ENCODE data around the gene PNPLA1. TPM values are rescaled to one million over a fixed set of nuclear protein-coding genes. Genes with fewer than 3 reads are reported as not detected.
A peak's percentile ranks its signal among the peaks of the same experiment; 100 is the strongest.

PNPLA1 gene
- total and polyA plus RNA-seq, 4 experiments from 2014 or later = 0.42 TPM; not detected in 3

- Histone ChIP-seq H3K36me3 (ENCODE audit: insufficient read depth, low read length) (no peaks in the 10 kb centered on the region), H3K27me3 (ENCODE audit: insufficient read depth, low read length) (no peaks in the 10 kb centered on the region), H3K4me3 (ENCODE audit: low read length in 2 of 2) (no peak overlapping the region), H3K4me1 (ENCODE audit: insufficient read depth, low read length) (no peaks in the 10 kb centered on the region), H3K9me3 (ENCODE audit: control insufficient read depth in 1 of 2, low read length in 2 of 2) (no peaks in the 10 kb centered on the region), H3K27ac (ENCODE audit: low read depth, low read length) (no peak overlapping the region)
- Mint-ChIP-seq H3K36me3 (no peaks in the 10 kb centered on the region), H3K27me3 (peaks cover 0 to 2% of the 10 kb centered on the region in 2 donors), H3K4me3 (no peak overlapping the region), H3K9me3 (peaks cover 0 to 6% (median 2%) of the 10 kb centered on the region in 8 donors), H3K4me1 (no peaks in the 10 kb centered on the region), H3K27ac (no peak overlapping the region)
- CTCF ChIA-PET (ENCODE audit: partially characterized antibody) = interaction anchor here (4.8 kb wide), 1 partner anchor 9 kb away, joined by 24 read pairs; no protein-coding TSS in a partner anchor
- POLR2A ChIA-PET (ENCODE audit: partially characterized antibody) = no interaction called here
- intact Hi-C loops (cut with micrococcal nuclease) = no loop called here
- DNase-seq = no peak
Observed at GRCh38 chr6:36350082-36350481, 80.2 kb downstream of the PNPLA1 start.

GRCh38 chr6:36350681-36351571 lies 81.1 kb downstream of the PNPLA1 start:
- Mint-ChIP-seq H3K27ac (no peak overlapping the region), H3K9me3 (peaks cover 0 to 6% (median 2%) of the 10 kb centered on the region in 8 donors), H3K4me1 (no peaks in the 10 kb centered on the region), H3K36me3 (no peaks in the 10 kb centered on the region), H3K27me3 (peaks cover 0 to 4% of the 10 kb centered on the region in 2 donors), H3K4me3 (no peak overlapping the region)
- Histone ChIP-seq H3K36me3 (ENCODE audit: insufficient read depth, low read length) (no peaks in the 10 kb centered on the region), H3K27me3 (ENCODE audit: insufficient read depth, low read length) (no peaks in the 10 kb centered on the region), H3K9me3 (ENCODE audit: control insufficient read depth in 1 of 2, low read length in 2 of 2) (no peaks in the 10 kb centered on the region), H3K4me3 (ENCODE audit: low read length in 2 of 2) (no peak overlapping the region), H3K27ac (ENCODE audit: low read depth, low read length) (no peak overlapping the region), H3K4me1 (ENCODE audit: insufficient read depth, low read length) (no peaks in the 10 kb centered on the region)
- intact Hi-C loops (cut with micrococcal nuclease) = no loop called here
- ChIA-PET POLR2A (ENCODE audit: partially characterized antibody) (no interaction called here), CTCF (ENCODE audit: partially characterized antibody) (interaction anchor here (1.4 to 4.8 kb wide), 2 partner anchors 10 to 13 kb away, joined by 3 to 24 read pairs; no protein-coding TSS in a partner anchor)
- DNase-seq = no peak

GRCh38 chr6:36352477-36353157 lies 82.8 kb downstream of the PNPLA1 start:
- no peaks in the 10 kb centered on the region for H3K27me3 ChIP-seq (ENCODE audit: insufficient read depth, low read length)
- no peaks in the 10 kb centered on the region for H3K36me3 ChIP-seq (ENCODE audit: insufficient read depth, low read length)
- H3K27ac ChIP-seq (ENCODE audit: low read depth, low read length) = no peak overlapping the region
- ChIA-PET POLR2A (ENCODE audit: partially characterized antibody) (no interaction called here), CTCF (ENCODE audit: partially characterized antibody) (interaction anchor here (4.8 kb wide), 1 partner anchor 11 kb away, joined by 24 read pairs; no protein-coding TSS in a partner anchor)
- Mint-ChIP-seq H3K9me3 (peaks cover 0 to 6% (median 2%) of the 10 kb centered on the region in 8 donors), H3K36me3 (no peaks in the 10 kb centered on the region), H3K4me3 (no peak overlapping the region), H3K27ac (no peak overlapping the region), H3K27me3 (peaks cover 0 to 4% of the 10 kb centered on the region in 2 donors), H3K4me1 (peaks cover 0 to under 1% (median 0%) of the 10 kb centered on the region in 4 donors)
- no peaks in the 10 kb centered on the region for H3K4me1 ChIP-seq (ENCODE audit: insufficient read depth, low read length)
- no peak for DNase-seq
- no peak overlapping the region for H3K4me3 ChIP-seq (ENCODE audit: low read length in 2 of 2)
- H3K9me3 ChIP-seq (ENCODE audit: control insufficient read depth in 1 of 2, low read length in 2 of 2) = no peaks in the 10 kb centered on the region
- intact Hi-C loops (cut with micrococcal nuclease) = no loop called here

GRCh38 chr6:36353411-36353915 lies 83.6 kb downstream of the PNPLA1 start:
- Histone ChIP-seq H3K9me3 (ENCODE audit: control insufficient read depth in 1 of 2, low read length in 2 of 2) (no peaks in the 10 kb centered on the region), H3K36me3 (ENCODE audit: insufficient read depth, low read length) (no peaks in the 10 kb centered on the region), H3K4me1 (ENCODE audit: insufficient read depth, low read length) (no peaks in the 10 kb centered on the region), H3K27ac (ENCODE audit: low read depth, low read length) (no peak overlapping the region), H3K4me3 (ENCODE audit: low read length in 2 of 2) (no peak overlapping the region), H3K27me3 (ENCODE audit: insufficient read depth, low read length) (no peaks in the 10 kb centered on the region)
- Mint-ChIP-seq H3K9me3 (peaks cover 0 to 6% (median 2%) of the 10 kb centered on the region in 8 donors), H3K36me3 (no peaks in the 10 kb centered on the region), H3K27ac (no peak overlapping the region), H3K27me3 (peaks cover 0 to 4% of the 10 kb centered on the region in 2 donors), H3K4me3 (no peak overlapping the region), H3K4me1 (peaks cover 0 to 5% (median under 1%) of the 10 kb centered on the region in 4 donors)
- intact Hi-C loops (cut with micrococcal nuclease) = no loop called here
- POLR2A ChIA-PET (ENCODE audit: partially characterized antibody) = no interaction called here
- no peak for DNase-seq
- CTCF ChIA-PET (ENCODE audit: partially characterized antibody) = interaction anchor here (4.8 kb wide), 1 partner anchor 12 kb away, joined by 24 read pairs; no protein-coding TSS in a partner anchor

- H3K4me3 Mint-ChIP-seq = no peak overlapping the region
- H3K27me3 ChIP-seq (ENCODE audit: insufficient read depth, low read length) = no peaks in the 10 kb centered on the region
- H3K36me3 Mint-ChIP-seq = no peaks in the 10 kb centered on the region
- ChIA-PET CTCF (ENCODE audit: partially characterized antibody) (interaction anchor here (1.2 kb wide), 2 partner anchors 15 to 53 kb away, joined by 4 to 8 read pairs; no protein-coding TSS in a partner anchor), POLR2A (ENCODE audit: partially characterized antibody) (no interaction called here)
- no peak overlapping the region for H3K4me3 ChIP-seq (ENCODE audit: low read length in 2 of 2)
- H3K36me3 ChIP-seq (ENCODE audit: insufficient read depth, low read length) = no peaks in the 10 kb centered on the region
- no peak for DNase-seq
- H3K27ac Mint-ChIP-seq = no peak overlapping the region
- peaks cover 0 to 5% of the 10 kb centered on the region in 2 donors for H3K27me3 Mint-ChIP-seq
- no peak overlapping the region for H3K27ac ChIP-seq (ENCODE audit: low read depth, low read length)
- H3K9me3 ChIP-seq (ENCODE audit: control insufficient read depth in 1 of 2, low read length in 2 of 2) = no peaks in the 10 kb centered on the region
- peaks cover 0 to 6% (median 2%) of the 10 kb centered on the region in 8 donors for H3K9me3 Mint-ChIP-seq
- intact Hi-C loops (cut with micrococcal nuclease) = no loop called here
- H3K4me1 Mint-ChIP-seq = peaks cover 2 to 7% (median 5%) of the 10 kb centered on the region in 4 donors
- peaks cover 7% of the 10 kb centered on the region for H3K4me1 ChIP-seq (ENCODE audit: insufficient read depth, low read length)
Observed at GRCh38 chr6:36355819-36356218, 86.0 kb downstream of the PNPLA1 start.

- ChIA-PET CTCF (ENCODE audit: partially characterized antibody) (interaction anchor here (0.6 to 4.3 kb wide), 5 partner anchors 10 to 263 kb away, joined by 3 to 36 read pairs (median 5); partner anchors contain the start of gene BNIP5), POLR2A (ENCODE audit: partially characterized antibody) (no interaction called here)
- H3K27me3 Mint-ChIP-seq = peaks cover 0 to 5% of the 10 kb centered on the region in 2 donors
- no peak overlapping the region for H3K4me3 Mint-ChIP-seq
- peak in 1 of 5 donors; percentile 49 for DNase-seq
- H3K9me3 Mint-ChIP-seq = peaks cover 0 to 3% (median 1%) of the 10 kb centered on the region in 8 donors
- H3K9me3 ChIP-seq (ENCODE audit: control insufficient read depth in 1 of 2, low read length in 2 of 2) = no peaks in the 10 kb centered on the region
- H3K27ac Mint-ChIP-seq = peak overlapping the region in 1 of 7 donors; percentile 55
- no peaks in the 10 kb centered on the region for H3K36me3 ChIP-seq (ENCODE audit: insufficient read depth, low read length)
- H3K4me1 ChIP-seq (ENCODE audit: insufficient read depth, low read length) = peaks cover 7% of the 10 kb centered on the region
- H3K4me1 Mint-ChIP-seq = peaks cover 2 to 9% (median 5%) of the 10 kb centered on the region in 4 donors
- H3K36me3 Mint-ChIP-seq = no peaks in the 10 kb centered on the region
- no peaks in the 10 kb centered on the region for H3K27me3 ChIP-seq (ENCODE audit: insufficient read depth, low read length)
- H3K27ac ChIP-seq (ENCODE audit: low read depth, low read length) = no peak overlapping the region
- H3K4me3 ChIP-seq (ENCODE audit: low read length in 2 of 2) = no peak overlapping the region
- intact Hi-C loops (cut with micrococcal nuclease) = no loop called here
Observed at GRCh38 chr6:36357872-36358225, 88.0 kb downstream of the PNPLA1 start.
